Measurements from ENCODE around the gene RYR2.

- no peak for TF ChIP-seq CTCF (IDR thresholded peaks at IDR 0.05)
- no peak for TF ChIP-seq POLR2A (IDR thresholded peaks at IDR 0.05)
- TF ChIP-seq POLR2AphosphoS5 (IDR thresholded peaks at IDR 0.05), result no peak
Measured at GRCh38 chr1:237261198-237261597, 219.2 kb downstream of the RYR2 start.
